GM13977 (cell line): ENCODE results near the gene SYTL3.

ENCODE experiments used
- DNase-seq: peaks from one replicate; pipeline ENCODE4 v3.0.0; 2012; ENCODE audit warnings: low spot score
- CTCF ChIP-seq: IDR thresholded peaks from 2 replicates; pipeline ENCODE4 v1.5.1; 2012; ENCODE audit warnings: mild to moderate bottlenecking, control low read depth; ENCODE audit not compliant: insufficient read depth; ENCODE audit errors: extremely low read depth, missing control alignments
- in situ Hi-C: fragments of 300-500 bp; cut with MboI; formaldehyde crosslinking; loops from one replicate; pipeline ENCODE4 v1.12.0; 2022; ENCODE audit warnings: low sequenced_read_pairs, low pct_unique_long_range_greater_than_20kb, mixed read lengths, inconsistent platforms; ENCODE audit not compliant: unreplicated experiment

SYTL3 gene

GRCh38 chr6:158773581-158774449, 124.0 kb downstream of the SYTL3 start:
- no peak for DNase-seq
- TF ChIP-seq CTCF: no peak
- in situ Hi-C loops: no loop called here

- in situ Hi-C loops: no loop called here
- TF ChIP-seq CTCF: no peak
- DNase-seq: no peak
Measured at GRCh38 chr6:158774717-158775449, 125.0 kb downstream of the SYTL3 start.

GRCh38 chr6:158775832-158776231, 126.0 kb downstream of the SYTL3 start:
- no peak for DNase-seq
- TF ChIP-seq CTCF: no peak
- in situ Hi-C loops: no loop called here

- DNase-seq: no peak
- in situ Hi-C loops: no loop called here
- TF ChIP-seq CTCF: no peak
Measured at GRCh38 chr6:158776737-158777136, 126.9 kb downstream of the SYTL3 start.

GRCh38 chr6:158777510-158777909, 127.7 kb downstream of the SYTL3 start:
- no peak for DNase-seq
- no peak for TF ChIP-seq CTCF
- in situ Hi-C loops: no loop called here

GRCh38 chr6:158778005-158778527, 128.2 kb downstream of the SYTL3 start:
- DNase-seq: no peak
- TF ChIP-seq CTCF: no peak
- in situ Hi-C loops: no loop called here
